Measurements from ENCODE around the gene PDPR.
"Not testable (repeated sequence)": the region's sequence is repeated elsewhere in the genome, so short reads cannot be mapped to it uniquely, and the experiment has no call there.

DNA sequence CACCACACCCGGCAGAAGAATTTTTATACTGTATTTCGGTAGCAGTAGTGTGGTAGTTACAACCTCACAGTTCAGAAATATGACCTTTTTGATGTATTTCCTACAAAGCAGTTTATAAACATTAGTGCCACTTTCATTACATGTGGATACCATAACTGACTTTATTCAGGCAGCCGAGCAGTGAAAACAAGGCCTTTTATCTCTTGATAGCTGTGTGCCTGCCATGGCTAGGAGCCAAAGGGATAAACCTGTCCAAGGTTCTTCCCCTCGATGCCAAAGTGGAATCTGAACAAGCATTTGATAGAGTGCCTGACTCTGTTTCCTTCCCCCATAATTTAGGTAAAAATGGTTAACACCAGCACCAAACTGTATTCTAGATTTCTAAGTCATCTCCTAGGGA lies 23.0 kb upstream of the PDPR start:
- not testable (repeated sequence) for TF ChIP-seq POLR2A (IDR thresholded peaks at IDR 0.05)
- TF ChIP-seq, protein P1, sequence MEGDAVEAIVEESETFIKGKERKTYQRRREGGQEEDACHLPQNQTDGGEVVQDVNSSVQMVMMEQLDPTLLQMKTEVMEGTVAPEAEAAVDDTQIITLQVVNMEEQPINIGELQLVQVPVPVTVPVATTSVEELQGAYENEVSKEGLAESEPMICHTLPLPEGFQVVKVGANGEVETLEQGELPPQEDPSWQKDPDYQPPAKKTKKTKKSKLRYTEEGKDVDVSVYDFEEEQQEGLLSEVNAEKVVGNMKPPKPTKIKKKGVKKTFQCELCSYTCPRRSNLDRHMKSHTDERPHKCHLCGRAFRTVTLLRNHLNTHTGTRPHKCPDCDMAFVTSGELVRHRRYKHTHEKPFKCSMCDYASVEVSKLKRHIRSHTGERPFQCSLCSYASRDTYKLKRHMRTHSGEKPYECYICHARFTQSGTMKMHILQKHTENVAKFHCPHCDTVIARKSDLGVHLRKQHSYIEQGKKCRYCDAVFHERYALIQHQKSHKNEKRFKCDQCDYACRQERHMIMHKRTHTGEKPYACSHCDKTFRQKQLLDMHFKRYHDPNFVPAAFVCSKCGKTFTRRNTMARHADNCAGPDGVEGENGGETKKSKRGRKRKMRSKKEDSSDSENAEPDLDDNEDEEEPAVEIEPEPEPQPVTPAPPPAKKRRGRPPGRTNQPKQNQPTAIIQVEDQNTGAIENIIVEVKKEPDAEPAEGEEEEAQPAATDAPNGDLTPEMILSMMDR (IDR thresholded peaks at IDR 0.05 in 4 of 5, conservative IDR thresholded peaks at IDR 0.05 in 1 of 5): not testable (repeated sequence)
